ENCODE results near the gene PDGFB.

DNA sequence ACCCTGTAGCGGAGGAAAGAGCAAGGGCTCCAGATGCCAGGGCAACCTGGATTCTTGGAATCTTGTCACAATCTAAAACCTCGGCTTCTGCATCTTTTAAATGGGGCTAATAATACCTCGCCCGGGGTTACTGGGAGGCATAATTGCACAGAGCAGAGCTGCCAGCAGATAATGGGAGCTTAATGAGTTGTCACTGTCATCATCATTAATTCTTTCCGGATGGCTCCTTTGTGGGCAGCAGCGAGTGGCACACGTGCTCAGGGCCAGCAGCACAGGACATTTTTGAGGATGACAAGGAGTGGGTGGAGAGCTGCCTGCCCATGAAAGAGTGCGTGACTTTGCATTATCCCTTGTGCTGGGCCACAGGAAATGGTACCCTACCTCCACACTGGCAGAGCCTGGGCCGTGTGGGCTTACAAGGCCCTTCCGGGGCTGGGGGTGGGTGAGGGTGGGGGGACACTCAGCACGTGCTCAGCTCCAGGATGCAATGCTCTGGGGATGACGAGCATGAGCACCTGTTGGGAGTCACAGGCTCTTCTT is 5.7 kb downstream of the PDGFB start:
- TF ChIP-seq CTCF (IDR thresholded peaks at IDR 0.05) (no peak), POLR2A (IDR thresholded peaks at IDR 0.05) (no peak), EP300 (IDR thresholded peaks at IDR 0.05) (no peak)

Data from ovary (tissue), 3 donors.